HG03064 (cell line): ENCODE data around the gene SIPA1L3.
"Not testable (repeated sequence)": the region's sequence is repeated elsewhere in the genome, so short reads cannot be mapped to it uniquely, and the experiment has no call there.

Experiments
- ATAC-seq: cut with Tn5 transposase; IDR thresholded peaks from one replicate; pipeline ENCODE4 v1.9.1; 2021; ENCODE audit warnings: low read depth; ENCODE audit not compliant: unreplicated experiment

Gene SIPA1L3

GRCh38 chr19:38219221-38219620 is 312.2 kb downstream of the SIPA1L3 start:
- ATAC-seq, result no peak

- no peak for ATAC-seq
These were observed 314.4 kb downstream of the SIPA1L3 start for GRCh38 chr19:38221421-38221820.

GRCh38 chr19:38221919-38222830 is 315.2 kb downstream of the SIPA1L3 start:
- no peak for ATAC-seq

GRCh38 chr19:38223119-38223523 is 316.1 kb downstream of the SIPA1L3 start:
- no peak for ATAC-seq

GRCh38 chr19:38223617-38224013 is 316.6 kb downstream of the SIPA1L3 start:
- ATAC-seq, result no peak

- no peak for ATAC-seq
These were observed 317.2 kb downstream of the SIPA1L3 start, which contains the start of gene DPF1 for GRCh38 chr19:38224014-38224862. Gene DPF1, minus strand, starts transcription at chr19:38224222. Its CDS starts 80 bp downstream, at chr19:38224142.

- ATAC-seq, result not testable (repeated sequence)
These were observed 317.8 kb downstream of the SIPA1L3 start for GRCh38 chr19:38224863-38225218.

GRCh38 chr19:38227287-38228004 is 320.4 kb downstream of the SIPA1L3 start:
- no peak for ATAC-seq

- ATAC-seq, result no peak
These were observed 321.0 kb downstream of the SIPA1L3 start for GRCh38 chr19:38228005-38228377.

GRCh38 chr19:38228491-38229439 is 321.8 kb downstream of the SIPA1L3 start:
- no peak for ATAC-seq

- no peak for ATAC-seq
These were observed 322.6 kb downstream of the SIPA1L3 start for GRCh38 chr19:38229585-38230073.

GRCh38 chr19:38230506-38231133 is 323.6 kb downstream of the SIPA1L3 start:
- ATAC-seq, result not testable (repeated sequence)

- ATAC-seq, result no peak
These were observed 324.9 kb downstream of the SIPA1L3 start for GRCh38 chr19:38231918-38232317.

- no peak for ATAC-seq
These were observed 326.8 kb downstream of the SIPA1L3 start for GRCh38 chr19:38233740-38234251.

GRCh38 chr19:38234615-38235014 is 327.6 kb downstream of the SIPA1L3 start:
- ATAC-seq, result no peak

GRCh38 chr19:38239816-38240215 is 332.8 kb downstream of the SIPA1L3 start:
- no peak for ATAC-seq

- ATAC-seq, result no peak
These were observed 336.3 kb downstream of the SIPA1L3 start for GRCh38 chr19:38243279-38243673.

- ATAC-seq, result no peak
These were observed 339.0 kb downstream of the SIPA1L3 start for GRCh38 chr19:38245826-38246498.
